Naive thymus-derived CD4-positive, alpha-beta T cell (primary cell): ENCODE measurements around the gene PSMC3IP. TPM values are rescaled to one million over a fixed set of nuclear protein-coding genes. Genes with fewer than 3 reads are reported as not detected.

Experiments
- ATAC-seq: fragments of 150-1000 bp; cut with Tn5 transposase; 2 replicates; pipeline ENCODE4 v1.10.0; 2021; ENCODE audit warnings: mild to moderate bottlenecking, moderate library complexity
- CTCF ChIA-PET: fragments of 350-600 bp; sonication (Branson Sonifier 250); formaldehyde crosslinking; loops from one replicate; lab custom pipeline; 2021; ENCODE audit warnings: antibody characterized with exemption; lab: Charles Lee
- POLR2A ChIA-PET: fragments of 350-600 bp; sonication (Branson Sonifier 250); formaldehyde crosslinking; loops from one replicate; lab custom pipeline; 2021; ENCODE audit warnings: antibody characterized with exemption, inconsistent platforms; lab: Charles Lee
- DNase-seq, 9 donors: peaks; one replicate each; pipeline versions ENCODE4 v3.0.0 to v3.0.0-alpha.2; 2020 to 2022; ENCODE audit warnings: mixed read lengths in 1 of 9
- H3K27ac ChIP-seq: one replicate; pipeline ENCODE4 v1.7.0; 2013; ENCODE audit warnings: mild to moderate bottlenecking, low read depth, low read length, moderate library complexity
- H3K27me3 ChIP-seq, 2 donors: one replicate each; pipeline ENCODE4 v1.7.0; 2013; ENCODE audit warnings: low read length in 2 of 2, mild to moderate bottlenecking in 2 of 2, moderate library complexity in 2 of 2; ENCODE audit not compliant: control insufficient read depth in 2 of 2, insufficient read depth in 2 of 2
- H3K36me3 ChIP-seq, 3 experiments: 1 replicate in 2 of 3; 2 replicates in 1 of 3; pipeline ENCODE4 v1.7.0; 2013; ENCODE audit warnings: low read length in 3 of 3, mild to moderate bottlenecking in 3 of 3, moderate library complexity in 1 of 3; ENCODE audit not compliant: insufficient read depth in 3 of 3, control insufficient read depth in 2 of 3
- H3K4me1 ChIP-seq, 2 donors: one replicate each; pipeline ENCODE4 v1.7.0; 2013; ENCODE audit warnings: low read length in 2 of 2, mild to moderate bottlenecking in 2 of 2, moderate library complexity in 1 of 2; ENCODE audit not compliant: control insufficient read depth in 2 of 2, insufficient read depth in 2 of 2
- H3K4me3 ChIP-seq: 2 replicates; pipeline ENCODE4 v1.7.0; 2013; ENCODE audit warnings: mild to moderate bottlenecking, low read length
- H3K9me3 ChIP-seq, 3 experiments: 1 replicate in 2 of 3; 2 replicates in 1 of 3; pipeline ENCODE4 v1.7.0; 2013; ENCODE audit warnings: low read length in 3 of 3; ENCODE audit not compliant: control insufficient read depth in 2 of 3
- H3K27ac Mint-ChIP-seq, 9 donors: one replicate each; pipeline ENCODE4 v1.8.0; 2020 to 2022; ENCODE audit warnings: mixed read lengths in 9 of 9, mild to moderate bottlenecking in 8 of 9, moderate library complexity in 5 of 9, inconsistent platforms in 2 of 9
- H3K27me3 Mint-ChIP-seq, 5 donors: one replicate each; pipeline ENCODE4 v1.8.0; 2021 to 2022; ENCODE audit warnings: mixed read lengths in 5 of 5, mild to moderate bottlenecking in 1 of 5
- H3K36me3 Mint-ChIP-seq, 5 donors: one replicate each; pipeline ENCODE4 v1.8.0; 2020 to 2022; ENCODE audit warnings: mixed read lengths in 5 of 5, mild to moderate bottlenecking in 3 of 5, inconsistent platforms in 1 of 5
- H3K4me1 Mint-ChIP-seq, 7 donors: one replicate each; pipeline ENCODE4 v1.8.0; 2020 to 2022; ENCODE audit warnings: mixed read lengths in 7 of 7, mild to moderate bottlenecking in 3 of 7, inconsistent platforms in 1 of 7
- H3K4me3 Mint-ChIP-seq, 10 donors: one replicate each; pipeline ENCODE4 v1.8.0; 2020 to 2022; ENCODE audit warnings: mild to moderate bottlenecking in 10 of 10, mixed read lengths in 10 of 10, moderate library complexity in 6 of 10, inconsistent platforms in 2 of 10
- H3K9me3 Mint-ChIP-seq, 11 donors: one replicate each; pipeline ENCODE4 v1.8.0; 2020 to 2022; ENCODE audit warnings: mixed read lengths in 11 of 11, mild to moderate bottlenecking in 4 of 11, inconsistent platforms in 1 of 11, moderate library complexity in 1 of 11
- intact Hi-C, 2 donors: fragments of 100-400 bp; cut with micrococcal nuclease; formaldehyde crosslinking; loops; one replicate each; pipeline ENCODE4 v1.15.1; 2023
- polyA plus RNA-seq, 2 donors: library from polyadenylated mRNA; unstranded; fragments of 300-500 nt; fragmentation: Illumina TruSeq; gene quantifications; one replicate each; pipeline ENCODE4 v1.2.3, GENCODE V29; 2021
- total RNA-seq, 6 experiments: library from RNA in 5 of 6; stranded (reverse) in 5 of 6; gene quantifications; 1 replicate in 5 of 6; 2 replicates in 1 of 6; pipeline ENCODE4 v1.2.3 and lab custom pipeline; 2021 to 2026

Gene PSMC3IP
- total and polyA plus RNA-seq, 7 experiments from 2014 or later = 1.3 to 14.0 (median 3.5) TPM

DNA sequence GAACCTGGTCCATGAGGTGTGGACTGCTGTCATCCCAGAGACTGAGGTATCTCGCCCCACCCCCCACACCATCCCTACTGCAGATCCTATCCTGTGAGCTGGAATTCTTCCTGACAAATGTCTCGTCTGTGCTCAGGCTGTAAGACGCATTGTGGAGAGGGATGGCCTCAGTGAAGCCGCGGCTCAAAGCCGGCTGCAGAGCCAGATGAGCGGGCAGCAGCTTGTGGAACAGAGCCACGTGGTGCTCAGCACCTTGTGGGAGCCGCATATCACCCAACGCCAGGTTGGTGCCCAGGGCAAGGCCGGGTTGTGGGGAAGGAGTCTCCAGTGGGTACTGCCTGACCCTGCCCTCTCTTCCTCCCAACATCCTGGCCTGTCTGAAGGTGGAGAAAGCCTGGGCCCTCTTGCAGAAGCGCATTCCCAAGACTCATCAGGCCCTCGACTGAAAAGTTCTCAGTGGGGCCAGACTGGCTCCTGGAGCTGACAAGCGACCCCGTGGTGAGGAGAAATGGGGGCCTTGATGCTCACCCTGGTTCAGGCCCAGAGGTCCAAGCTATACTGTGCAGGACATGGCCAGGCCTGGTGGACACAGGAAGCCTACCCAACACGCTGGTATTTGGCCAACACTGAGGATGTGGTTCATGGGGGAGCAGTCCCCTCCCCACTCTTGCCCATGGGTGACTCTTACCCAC lies 11.9 kb downstream of the PSMC3IP start:
- ChIA-PET POLR2A (interaction anchor here (0.6 to 5.8 kb wide), 8 partner anchors 9 to 177 kb away, joined by 3 to 27 read pairs (median 8); partner anchors contain the start of genes HSD17B1, NAGLU, PSMC3IP and STAT3), CTCF (interaction anchor here (0.5 to 1.4 kb wide), 3 partner anchors 13 to 243 kb away, joined by 3 read pairs; partner anchors contain the start of genes RETREG3 and TUBG1)
- peaks cover 0 to 28% (median 3%) of the 10 kb centered on the region in 5 donors for H3K36me3 Mint-ChIP-seq
- peaks cover 26 to 62% (median 50%) of the 10 kb centered on the region in 7 donors for H3K4me1 Mint-ChIP-seq
- Histone ChIP-seq H3K27ac (peak overlapping the region; percentile 92), H3K36me3 (peaks cover 10 to 67% (median 30%) of the 10 kb centered on the region in 3 experiments), H3K4me1 (peaks cover 31 to 32% of the 10 kb centered on the region in 2 donors), H3K9me3 (no peaks in the 10 kb centered on the region), H3K4me3 (no peak overlapping the region), H3K27me3 (no peaks in the 10 kb centered on the region)
- H3K4me3 Mint-ChIP-seq = peak overlapping the region in 9 of 10 donors; percentile 6 to 98 (median 93)
- intact Hi-C loops = loop anchor here in 1 of 2 donors (1.0 kb wide), 1 partner anchor 12 kb away; the partner anchor contains the start of gene PSMC3IP
- ATAC-seq (no peak), DNase-seq (no peak)
- peaks cover 0 to 4% (median 0%) of the 10 kb centered on the region in 11 donors for H3K9me3 Mint-ChIP-seq
- peak overlapping the region in 8 of 9 donors; percentile 25 to 98 (median 91) for H3K27ac Mint-ChIP-seq
- peaks cover 0 to 3% (median 0%) of the 10 kb centered on the region in 5 donors for H3K27me3 Mint-ChIP-seq

DNA sequence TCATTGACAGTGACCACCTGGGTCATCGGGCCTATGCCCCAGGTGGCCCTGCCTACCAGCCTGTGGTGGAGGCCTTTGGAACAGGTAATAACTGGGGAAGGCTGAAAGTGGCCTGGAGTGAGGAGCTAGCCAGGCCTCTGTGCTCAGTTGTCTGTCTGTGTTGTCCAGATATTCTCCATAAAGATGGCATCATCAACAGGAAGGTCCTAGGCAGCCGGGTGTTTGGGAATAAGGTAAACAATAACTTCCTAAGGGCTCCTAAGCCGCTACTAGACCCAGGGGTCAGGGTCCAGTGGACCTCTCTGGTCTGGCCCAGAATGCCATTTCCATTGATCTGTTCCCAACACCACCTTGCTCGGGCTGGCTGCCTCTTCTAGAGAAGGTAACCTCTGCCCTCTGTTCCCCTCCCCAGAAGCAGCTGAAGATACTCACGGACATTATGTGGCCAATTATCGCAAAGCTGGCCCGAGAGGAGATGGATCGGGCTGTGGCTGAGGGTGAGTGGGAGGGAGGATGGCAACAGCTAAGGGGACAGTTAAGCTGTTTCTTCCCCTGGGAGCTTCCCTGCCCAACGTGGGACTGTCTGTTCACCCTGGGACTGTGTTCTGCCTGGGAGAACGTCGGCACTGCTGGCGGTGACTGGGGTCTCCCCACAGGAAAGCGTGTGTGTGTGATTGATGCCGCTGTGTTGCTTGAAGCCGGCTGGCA lies 12.6 kb downstream of the PSMC3IP start:
- peaks cover 26 to 62% (median 49%) of the 10 kb centered on the region in 7 donors for H3K4me1 Mint-ChIP-seq
- no peaks in the 10 kb centered on the region for H3K27me3 ChIP-seq
- POLR2A ChIA-PET = interaction anchor here (0.8 to 5.8 kb wide), 4 partner anchors 11 to 44 kb away, joined by 3 to 27 read pairs (median 22); partner anchors contain the start of genes HSD17B1, NAGLU and PSMC3IP
- H3K27me3 Mint-ChIP-seq = peaks cover 0 to 3% (median 0%) of the 10 kb centered on the region in 5 donors
- peaks cover 31 to 32% of the 10 kb centered on the region in 2 donors for H3K4me1 ChIP-seq
- intact Hi-C loops = no loop called here
- peaks cover 0 to 27% (median 3%) of the 10 kb centered on the region in 5 donors for H3K36me3 Mint-ChIP-seq
- H3K27ac ChIP-seq = peak overlapping the region; percentile 92
- peaks cover 5 to 60% (median 26%) of the 10 kb centered on the region in 3 experiments for H3K36me3 ChIP-seq
- peak overlapping the region in 7 of 9 donors; percentile 13 to 87 (median 43) for H3K27ac Mint-ChIP-seq
- no peak for ATAC-seq
- DNase-seq = no peak
- no peak overlapping the region for H3K4me3 ChIP-seq
- peaks cover 0 to 4% (median 0%) of the 10 kb centered on the region in 11 donors for H3K9me3 Mint-ChIP-seq
- CTCF ChIA-PET = interaction anchor here (0.6 to 1.4 kb wide), 2 partner anchors 33 to 242 kb away, joined by 3 read pairs; no protein-coding TSS in a partner anchor
- H3K4me3 Mint-ChIP-seq = peak overlapping the region; percentile 12 to 93 (median 42)
- H3K9me3 ChIP-seq = no peaks in the 10 kb centered on the region

DNA sequence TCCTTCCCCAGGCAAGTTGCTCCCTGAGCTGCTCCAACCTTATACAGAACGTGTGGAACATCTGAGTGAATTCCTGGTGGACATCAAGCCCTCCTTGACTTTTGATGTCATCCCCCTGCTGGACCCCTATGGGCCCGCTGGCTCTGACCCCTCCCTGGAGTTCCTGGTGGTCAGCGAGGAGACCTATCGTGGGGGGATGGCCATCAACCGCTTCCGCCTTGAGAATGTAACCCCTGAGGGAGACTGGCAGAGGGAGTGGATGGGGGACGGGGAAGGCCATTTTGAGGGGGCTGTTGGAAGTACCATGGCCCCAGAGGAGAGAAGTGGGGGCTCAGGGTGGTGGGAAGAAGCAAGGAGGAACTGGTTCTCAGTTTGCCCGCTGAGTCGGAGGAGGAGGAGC lies 13.6 kb downstream of the PSMC3IP start:
- no peak for DNase-seq
- no peaks in the 10 kb centered on the region for H3K9me3 ChIP-seq
- ChIA-PET POLR2A (interaction anchor here (0.7 to 5.8 kb wide), 4 partner anchors 14 to 622 kb away, joined by 3 to 27 read pairs (median 12); partner anchors contain the start of genes NAGLU, PSMC3IP and STAT3), CTCF (interaction anchor here (0.7 to 1.4 kb wide), 2 partner anchors 10 to 241 kb away, joined by 3 read pairs; no protein-coding TSS in a partner anchor)
- H3K27ac Mint-ChIP-seq = peak overlapping the region in 8 of 9 donors; percentile 62 to 95 (median 82)
- no peak for ATAC-seq
- peaks cover 31 to 32% of the 10 kb centered on the region in 2 donors for H3K4me1 ChIP-seq
- peaks cover 0 to 50% (median 21%) of the 10 kb centered on the region in 3 experiments for H3K36me3 ChIP-seq
- H3K36me3 Mint-ChIP-seq = peaks cover 0 to 23% (median 3%) of the 10 kb centered on the region in 5 donors
- H3K9me3 Mint-ChIP-seq = peaks cover 0 to 4% (median 0%) of the 10 kb centered on the region in 11 donors
- peaks cover 26 to 52% (median 43%) of the 10 kb centered on the region in 7 donors for H3K4me1 Mint-ChIP-seq
- peak overlapping the region; percentile 71 to 95 (median 91) for H3K4me3 Mint-ChIP-seq
- H3K27ac ChIP-seq = peak overlapping the region; percentile 27
- intact Hi-C loops = loop anchor here (2.0 kb wide), 1 partner anchor 45 kb away; the partner anchor contains the start of genes RETREG3 (in 2 of the 2) and TUBG1 (in 2 of the 2)
- no peak overlapping the region for H3K4me3 ChIP-seq
- H3K27me3 ChIP-seq = no peaks in the 10 kb centered on the region
- peaks cover 0 to 3% (median 0%) of the 10 kb centered on the region in 5 donors for H3K27me3 Mint-ChIP-seq

DNA sequence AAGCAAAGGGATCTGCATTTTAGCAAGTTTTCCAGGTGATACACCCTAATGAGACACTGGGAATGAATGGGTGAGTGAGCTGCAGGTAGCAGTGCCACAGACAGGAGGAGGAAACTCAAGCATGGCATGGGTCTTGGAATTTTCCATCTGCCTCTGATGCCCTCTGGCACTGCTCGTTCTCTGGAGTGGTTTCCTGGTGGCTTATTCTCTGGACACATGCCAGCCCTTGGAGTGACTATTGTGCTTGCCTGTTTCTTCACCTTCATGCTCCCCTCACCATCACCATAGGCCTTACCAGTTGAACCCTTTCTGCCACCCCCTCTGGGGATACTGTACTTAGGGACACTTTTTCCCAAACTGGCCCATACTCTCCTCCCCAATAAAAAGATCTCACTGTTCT lies 14.0 kb downstream of the PSMC3IP start:
- H3K27ac ChIP-seq = peak overlapping the region; percentile 84
- no peaks in the 10 kb centered on the region for H3K27me3 ChIP-seq
- Mint-ChIP-seq H3K27ac (peak overlapping the region in 8 of 9 donors; percentile 62 to 95 (median 82)), H3K9me3 (peaks cover 0 to 4% (median 0%) of the 10 kb centered on the region in 11 donors), H3K36me3 (peaks cover 0 to 20% (median 3%) of the 10 kb centered on the region in 5 donors), H3K27me3 (peaks cover 0 to 3% (median 0%) of the 10 kb centered on the region in 5 donors), H3K4me3 (peak overlapping the region; percentile 71 to 95 (median 91)), H3K4me1 (peaks cover 23 to 48% (median 40%) of the 10 kb centered on the region in 7 donors)
- intact Hi-C loops = loop anchor here (2.0 kb wide), 1 partner anchor 45 kb away; the partner anchor contains the start of genes RETREG3 (in 2 of the 2) and TUBG1 (in 2 of the 2)
- ChIA-PET CTCF (interaction anchor here (0.7 kb wide), 1 partner anchor 10 kb away, joined by 3 read pairs; no protein-coding TSS in a partner anchor), POLR2A (interaction anchor here (0.7 to 5.8 kb wide), 4 partner anchors 15 to 621 kb away, joined by 3 to 19 read pairs (median 6); partner anchors contain the start of genes NAGLU, PSMC3IP and STAT3)
- peaks cover 31 to 32% of the 10 kb centered on the region in 2 donors for H3K4me1 ChIP-seq
- H3K36me3 ChIP-seq = peaks cover 0 to 46% (median 21%) of the 10 kb centered on the region in 3 experiments
- H3K4me3 ChIP-seq = no peak overlapping the region
- DNase-seq (no peak), ATAC-seq (no peak)
- no peaks in the 10 kb centered on the region for H3K9me3 ChIP-seq

GRCh38 chr17:42563143-42563509 lies 14.4 kb downstream of the PSMC3IP start:
- ATAC-seq (no peak), DNase-seq (no peak)
- peaks cover 0 to 43% (median 21%) of the 10 kb centered on the region in 3 experiments for H3K36me3 ChIP-seq
- ChIA-PET POLR2A (interaction anchor here (0.6 to 5.8 kb wide), 5 partner anchors 15 to 621 kb away, joined by 3 to 19 read pairs (median 5); partner anchors contain the start of genes NAGLU, PSMC3IP and STAT3), CTCF (interaction anchor here (0.7 kb wide), 1 partner anchor 9 kb away, joined by 3 read pairs; no protein-coding TSS in a partner anchor)
- peaks cover 29 to 31% of the 10 kb centered on the region in 2 donors for H3K4me1 ChIP-seq
- H3K4me3 ChIP-seq = peak overlapping the region; percentile 95
- peaks cover 0 to 4% (median 0%) of the 10 kb centered on the region in 11 donors for H3K9me3 Mint-ChIP-seq
- no peaks in the 10 kb centered on the region for H3K27me3 ChIP-seq
- peaks cover 0 to 3% (median 0%) of the 10 kb centered on the region in 5 donors for H3K27me3 Mint-ChIP-seq
- peak overlapping the region; percentile 84 for H3K27ac ChIP-seq
- peaks cover 21 to 46% (median 38%) of the 10 kb centered on the region in 7 donors for H3K4me1 Mint-ChIP-seq
- intact Hi-C loops = loop anchor here (2.0 kb wide), 1 partner anchor 46 kb away; the partner anchor contains the start of genes RETREG3 (in 2 of the 2) and TUBG1 (in 2 of the 2)
- H3K4me3 Mint-ChIP-seq = peak overlapping the region; percentile 90 to 95 (median 91)
- H3K27ac Mint-ChIP-seq = peak overlapping the region; percentile 74 to 95 (median 91)
- no peaks in the 10 kb centered on the region for H3K9me3 ChIP-seq
- H3K36me3 Mint-ChIP-seq = peaks cover 0 to 19% (median 3%) of the 10 kb centered on the region in 5 donors
